Neuronal stem cell (in vitro differentiated cells): Measurements from ENCODE around the gene EIF4G3.

Experiments used
- DNase-seq: peaks from one replicate; pipeline ENCODE4 v3.0.0-alpha.2; 2013; ENCODE audit warnings: low spot score
- H2AFZ ChIP-seq: one replicate; pipeline ENCODE4 v1.6.1; 2013; ENCODE audit warnings: mild to moderate bottlenecking, low read length, inconsistent platforms
- H2AK5ac ChIP-seq: 2 replicates; pipeline ENCODE4 v1.6.1; 2013; ENCODE audit warnings: low read depth, mild to moderate bottlenecking, inconsistent platforms, low read length, moderate library complexity, mixed read lengths
- H2BK120ac ChIP-seq: 2 replicates; pipeline ENCODE4 v1.6.1; 2013; ENCODE audit warnings: low read depth, mild to moderate bottlenecking, inconsistent platforms, low read length, moderate library complexity, mixed read lengths
- H2BK12ac ChIP-seq: one replicate; pipeline ENCODE4 v1.6.1; 2013; ENCODE audit warnings: low read length, inconsistent platforms
- H2BK15ac ChIP-seq: 2 replicates; pipeline ENCODE4 v1.6.1; 2013; ENCODE audit warnings: mild to moderate bottlenecking, low read length, inconsistent platforms, mixed read lengths
- H2BK5ac ChIP-seq: one replicate; pipeline ENCODE4 v1.6.1; 2013; ENCODE audit warnings: inconsistent platforms, mild to moderate bottlenecking, low read length, moderate library complexity
- H3K14ac ChIP-seq: one replicate; pipeline ENCODE4 v1.6.1; 2013; ENCODE audit warnings: low read length, inconsistent platforms
- H3K18ac ChIP-seq: 2 replicates; pipeline ENCODE4 v1.6.1; 2013; ENCODE audit warnings: low read length, inconsistent platforms
- H3K23ac ChIP-seq: 2 replicates; pipeline ENCODE4 v1.6.1; 2013; ENCODE audit warnings: low read depth, mild to moderate bottlenecking, mixed read lengths, low read length, inconsistent platforms; ENCODE audit not compliant: poor library complexity
- H3K27ac ChIP-seq: replicated peaks from 3 replicates; pipeline ENCODE4 v1.5.1; 2013; ENCODE audit warnings: low read length, inconsistent platforms
- H3K27me3 ChIP-seq, 3 experiments: 2 replicates each; pipeline ENCODE4 v1.6.1; 2013; ENCODE audit warnings: low read length in 3 of 3, mild to moderate bottlenecking in 2 of 3, inconsistent platforms in 1 of 3, low read depth in 1 of 3, mixed read lengths in 1 of 3, moderate library complexity in 1 of 3; ENCODE audit not compliant: control insufficient read depth in 3 of 3, insufficient read depth in 3 of 3
- H3K36me3 ChIP-seq, 2 donors: replicated peaks in 1 of 2; 2 replicates each; pipeline ENCODE4 v1.6.1; 2013; ENCODE audit warnings: low read length in 2 of 2; ENCODE audit not compliant: control insufficient read depth in 2 of 2, insufficient read depth in 2 of 2
- H3K4ac ChIP-seq: 2 replicates; pipeline ENCODE4 v1.6.1; 2013; ENCODE audit warnings: inconsistent platforms, mild to moderate bottlenecking, low read length, moderate library complexity
- H3K4me1 ChIP-seq, 2 donors: 1 replicate in 1 of 2; 2 replicates in 1 of 2; pipeline ENCODE4 v1.6.1; 2013; ENCODE audit warnings: low read length in 2 of 2, low read depth in 1 of 2; ENCODE audit not compliant: control insufficient read depth in 2 of 2, insufficient read depth in 1 of 2
- H3K4me2 ChIP-seq: one replicate; pipeline ENCODE4 v1.6.1; 2013; ENCODE audit warnings: mild to moderate bottlenecking, low read length, inconsistent platforms; ENCODE audit not compliant: insufficient read depth, poor library complexity, severe bottlenecking
- H3K4me3 ChIP-seq, 2 donors: 2 replicates each; pipeline ENCODE4 v1.5.1; 2013; ENCODE audit warnings: low read length in 2 of 2, mild to moderate bottlenecking in 2 of 2, inconsistent platforms in 1 of 2, moderate library complexity in 1 of 2
- H3K79me1 ChIP-seq: one replicate; pipeline ENCODE4 v1.6.1; 2013; ENCODE audit warnings: low read depth, mild to moderate bottlenecking, inconsistent platforms, low read length, moderate library complexity
- H3K9ac ChIP-seq: one replicate; pipeline ENCODE4 v1.6.1; 2013; ENCODE audit warnings: mild to moderate bottlenecking, low read depth, low read length, inconsistent platforms; ENCODE audit not compliant: poor library complexity
- H3K9me3 ChIP-seq, 2 donors: replicated peaks in 1 of 2; 2 replicates each; pipeline versions ENCODE3 to v1.6.1; 2013; ENCODE audit warnings: low read length in 2 of 2, mild to moderate bottlenecking in 2 of 2, inconsistent platforms in 1 of 2, low read depth in 1 of 2, mixed read lengths in 1 of 2, moderate library complexity in 1 of 2; ENCODE audit not compliant: control insufficient read depth in 2 of 2, insufficient read depth in 1 of 2
- H4K8ac ChIP-seq: one replicate; pipeline ENCODE4 v1.6.1; 2013; ENCODE audit warnings: low read depth, mild to moderate bottlenecking, inconsistent platforms, low read length, moderate library complexity
- H4K91ac ChIP-seq: one replicate; pipeline ENCODE4 v1.6.1; 2013; ENCODE audit warnings: low read length, low read depth, mild to moderate bottlenecking, inconsistent platforms; ENCODE audit not compliant: poor library complexity
- WGBS, 2 donors: extraction: QIAGEN DNeasy Blood & Tissue Kit; methylation state at CpG; one replicate each; pipeline ENCODE4 v1.1.7; 2013; ENCODE audit warnings: missing lambda C conversion rate in 2 of 2, mixed read lengths in 1 of 2; ENCODE audit not compliant: insufficient read length in 2 of 2, insufficient replicate concordance in 1 of 2; ENCODE audit errors: extremely low coverage in 2 of 2; 5-methylcytosine and 5-hydroxymethylcytosine counted together

EIF4G3 gene

GRCh38 chr1:21069549-21069948 is 107.1 kb downstream of the EIF4G3 start:
- Histone ChIP-seq H2BK120ac (no peak overlapping the region), H4K8ac (no peak overlapping the region), H3K27ac (no peak overlapping the region), H3K18ac (no peak overlapping the region), H3K4me3 (no peak overlapping the region), H3K4ac (no peak overlapping the region), H2BK12ac (no peak overlapping the region), H3K4me1 (peaks cover 0 to 10% of the 10 kb centered on the region in 2 donors), H2AK5ac (no peak overlapping the region), H2AFZ (no peak overlapping the region), H3K27me3 (no peaks in the 10 kb centered on the region), H3K79me1 (no peaks in the 10 kb centered on the region), H3K9ac (no peak overlapping the region), H2BK5ac (no peak overlapping the region), H4K91ac (no peak overlapping the region), H3K23ac (no peak overlapping the region), H3K4me2 (no peak overlapping the region), H3K9me3 (peaks cover 0 to 2% of the 10 kb centered on the region in 2 donors), H3K14ac (no peak overlapping the region), H3K36me3 (peaks cover 0 to 14% of the 10 kb centered on the region in 2 donors), H2BK15ac (no peak overlapping the region)
- DNase-seq, result no peak
- WGBS, 2 donors, result 100% methylated on average over 2 of the region's 4 CpGs; no CpG with 5 or more reads in 1 of the 2 donors

DNA sequence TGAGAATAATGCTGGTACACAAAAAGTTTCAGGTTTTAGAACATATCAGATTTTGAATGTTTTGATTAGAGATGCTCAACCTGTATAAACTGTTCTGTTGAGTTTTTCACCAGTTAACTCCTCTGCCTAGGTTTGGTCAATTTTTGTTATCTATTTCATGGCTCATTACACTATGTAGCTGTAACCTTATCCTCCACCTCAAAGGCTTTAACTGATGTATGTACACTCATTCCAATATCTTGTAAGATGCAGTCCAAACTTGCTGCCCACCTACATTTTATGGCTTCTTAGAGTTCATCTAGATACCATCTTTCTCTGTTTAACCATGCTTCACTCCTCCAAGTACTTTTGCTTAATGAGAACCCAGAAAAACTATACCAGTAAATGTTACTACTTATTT is 107.8 kb downstream of the EIF4G3 start:
- no peak overlapping the region for H2AFZ ChIP-seq
- no peak overlapping the region for H3K4ac ChIP-seq
- no peak overlapping the region for H3K14ac ChIP-seq
- peaks cover 0 to 2% of the 10 kb centered on the region in 2 donors for H3K9me3 ChIP-seq
- no peak overlapping the region for H2BK12ac ChIP-seq
- no peak overlapping the region for H2AK5ac ChIP-seq
- no peak overlapping the region for H3K27ac ChIP-seq
- H3K36me3 ChIP-seq, result peaks cover 1 to 18% of the 10 kb centered on the region in 2 donors
- DNase-seq, result no peak
- no peak overlapping the region for H3K23ac ChIP-seq
- H4K91ac ChIP-seq, result no peak overlapping the region
- H3K18ac ChIP-seq, result no peak overlapping the region
- H2BK5ac ChIP-seq, result no peak overlapping the region
- H4K8ac ChIP-seq, result no peak overlapping the region
- no peaks in the 10 kb centered on the region for H3K79me1 ChIP-seq
- H2BK120ac ChIP-seq, result no peak overlapping the region
- H3K27me3 ChIP-seq, result no peaks in the 10 kb centered on the region
- H3K9ac ChIP-seq, result no peak overlapping the region
- H2BK15ac ChIP-seq, result no peak overlapping the region
- no peak overlapping the region for H3K4me3 ChIP-seq
- no peak overlapping the region for H3K4me2 ChIP-seq
- peaks cover 0 to 10% of the 10 kb centered on the region in 2 donors for H3K4me1 ChIP-seq

DNA sequence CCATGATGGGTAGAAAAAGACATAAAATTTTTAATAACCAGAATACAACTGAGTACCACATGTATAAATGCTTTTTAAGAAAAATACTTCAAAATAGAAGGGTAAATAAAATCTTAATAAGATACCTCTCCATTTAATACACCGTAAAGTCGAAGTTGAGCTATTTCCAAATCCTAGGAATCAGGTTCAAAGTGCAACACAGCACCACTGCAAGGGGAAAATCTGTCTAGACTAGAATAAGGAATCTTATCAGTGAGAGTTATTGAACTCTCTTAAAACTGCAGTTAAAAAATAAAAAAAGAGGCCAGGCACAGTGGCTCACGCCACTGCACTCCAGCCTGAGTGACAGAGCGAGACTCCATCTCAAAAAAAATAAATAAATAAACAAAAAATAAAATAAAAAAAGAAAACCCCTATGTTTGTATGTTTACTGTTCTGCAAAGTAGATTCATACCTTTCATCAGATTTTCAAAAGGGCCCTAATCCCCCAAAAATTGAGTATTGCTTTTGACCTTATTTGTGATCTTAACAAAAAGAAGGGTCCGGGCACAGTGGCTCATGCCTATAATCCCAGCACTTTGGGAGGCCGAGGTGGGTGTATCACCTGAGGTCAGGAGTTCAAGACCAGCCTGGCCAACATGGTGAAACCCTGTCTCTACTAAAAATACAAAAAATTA is 109.0 kb downstream of the EIF4G3 start:
- H2BK120ac ChIP-seq, result no peak overlapping the region
- WGBS, 2 donors, result no CpG with 5 or more reads among the region's 6 CpGs

GRCh38 chr1:21066356-21067012 is 110.2 kb downstream of the EIF4G3 start:
- H3K27ac ChIP-seq, result no peak overlapping the region
- H3K4ac ChIP-seq, result no peak overlapping the region
- no peak overlapping the region for H3K4me3 ChIP-seq
- H3K9ac ChIP-seq, result no peak overlapping the region
- no peak overlapping the region for H2AFZ ChIP-seq
- no peak overlapping the region for H4K91ac ChIP-seq
- no peaks in the 10 kb centered on the region for H3K27me3 ChIP-seq
- no peak overlapping the region for H3K23ac ChIP-seq
- no peak overlapping the region for H2BK120ac ChIP-seq
- no CpG with 5 or more reads among the region's 3 CpGs for WGBS, 2 donors
- H3K79me1 ChIP-seq, result no peaks in the 10 kb centered on the region
- no peak for DNase-seq
- H3K4me1 ChIP-seq, result peaks cover 0 to 10% of the 10 kb centered on the region in 2 donors
- H3K9me3 ChIP-seq, result no peaks in the 10 kb centered on the region
- no peak overlapping the region for H3K4me2 ChIP-seq
- H2BK5ac ChIP-seq, result no peak overlapping the region
- no peak overlapping the region for H2AK5ac ChIP-seq
- no peak overlapping the region for H3K18ac ChIP-seq
- H3K36me3 ChIP-seq, result peaks cover 1 to 10% of the 10 kb centered on the region in 2 donors
- H2BK15ac ChIP-seq, result no peak overlapping the region
- no peak overlapping the region for H3K14ac ChIP-seq
- no peak overlapping the region for H4K8ac ChIP-seq
- H2BK12ac ChIP-seq, result no peak overlapping the region

More for the DNA sequence above, 109.0 kb downstream of the EIF4G3 start:
- no peak overlapping the region for H3K27ac ChIP-seq
- H2BK12ac ChIP-seq, result no peak overlapping the region
- no peak overlapping the region for H3K4me2 ChIP-seq
- no peaks in the 10 kb centered on the region for H3K79me1 ChIP-seq
- H3K9ac ChIP-seq, result no peak overlapping the region
- no peak overlapping the region for H3K18ac ChIP-seq
- no peak overlapping the region for H2BK5ac ChIP-seq
- H3K27me3 ChIP-seq, result no peaks in the 10 kb centered on the region
- H2AFZ ChIP-seq, result no peak overlapping the region
- no peak overlapping the region for H3K4me3 ChIP-seq
- no peaks in the 10 kb centered on the region for H3K9me3 ChIP-seq
- H2BK15ac ChIP-seq, result no peak overlapping the region
- H2AK5ac ChIP-seq, result no peak overlapping the region
- no peak overlapping the region for H4K8ac ChIP-seq
- H3K36me3 ChIP-seq, result peaks cover 1 to 14% of the 10 kb centered on the region in 2 donors
- DNase-seq, result no peak
- H3K23ac ChIP-seq, result no peak overlapping the region
- no peak overlapping the region for H3K4ac ChIP-seq
- H3K4me1 ChIP-seq, result peaks cover 0 to 10% of the 10 kb centered on the region in 2 donors
- H3K14ac ChIP-seq, result no peak overlapping the region
- no peak overlapping the region for H4K91ac ChIP-seq
